ENCODE measurements around the gene MYEOV. TPM values are rescaled to one million over a fixed set of nuclear protein-coding genes. Genes with fewer than 3 reads are reported as not detected.

MYEOV gene
- total and polyA plus RNA-seq, 4 donors = 0.37 to 0.82 (median 0.64) TPM

DNA sequence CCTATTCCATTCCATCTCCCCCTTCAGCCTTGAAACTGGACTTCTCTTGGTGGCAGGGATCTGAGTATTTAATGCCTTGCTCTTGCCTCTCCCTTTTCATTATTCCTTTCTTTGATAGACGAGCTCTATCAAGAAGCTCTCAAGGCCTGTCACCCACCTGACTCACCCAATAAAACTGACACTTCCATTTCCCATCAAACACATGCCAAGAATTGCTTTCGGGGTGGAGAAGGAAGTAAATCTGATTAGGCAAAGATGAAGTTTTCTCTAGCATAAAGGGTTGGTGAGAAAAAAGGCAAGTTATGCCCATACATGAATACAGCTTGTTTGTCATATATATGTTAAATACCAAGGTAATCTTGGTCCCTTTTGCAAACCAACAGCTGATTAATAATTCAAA, 34.9 kb upstream of the MYEOV start:
- ATAC-seq (ENCODE audit: insufficient read depth, low FRiP score) (no peak), DNase-seq (no peak)
- Histone ChIP-seq H3K9ac (ENCODE audit: insufficient read depth in 1 of 2, low read length in 2 of 2) (no peak overlapping the region), H3K27me3 (ENCODE audit: control insufficient read depth in 3 of 3, insufficient read depth in 3 of 3, low read length in 2 of 3) (no peaks in the 10 kb centered on the region), H3K9me3 (ENCODE audit: control insufficient read depth in 4 of 4, insufficient read depth in 3 of 4, low read length in 3 of 4) (peaks cover 0 to 3% (median 0%) of the 10 kb centered on the region in 4 donors), H3K36me3 (ENCODE audit: control insufficient read depth in 4 of 4, insufficient read depth in 4 of 4, low read length in 4 of 4) (no peaks in the 10 kb centered on the region), H3K4me3 (no peak overlapping the region), H3K27ac (ENCODE audit: low read depth in 1 of 2, low read length in 1 of 2) (no peak overlapping the region), H3K4me1 (ENCODE audit: control insufficient read depth in 5 of 5, insufficient read depth in 5 of 5, low read length in 5 of 5) (peaks cover 0 to 6% (median 0%) of the 10 kb centered on the region in 5 donors)
- 34 to 48% methylated on average over 2 of the region's 2 CpGs for WGBS, 2 donors
- TF ChIP-seq, protein P1, sequence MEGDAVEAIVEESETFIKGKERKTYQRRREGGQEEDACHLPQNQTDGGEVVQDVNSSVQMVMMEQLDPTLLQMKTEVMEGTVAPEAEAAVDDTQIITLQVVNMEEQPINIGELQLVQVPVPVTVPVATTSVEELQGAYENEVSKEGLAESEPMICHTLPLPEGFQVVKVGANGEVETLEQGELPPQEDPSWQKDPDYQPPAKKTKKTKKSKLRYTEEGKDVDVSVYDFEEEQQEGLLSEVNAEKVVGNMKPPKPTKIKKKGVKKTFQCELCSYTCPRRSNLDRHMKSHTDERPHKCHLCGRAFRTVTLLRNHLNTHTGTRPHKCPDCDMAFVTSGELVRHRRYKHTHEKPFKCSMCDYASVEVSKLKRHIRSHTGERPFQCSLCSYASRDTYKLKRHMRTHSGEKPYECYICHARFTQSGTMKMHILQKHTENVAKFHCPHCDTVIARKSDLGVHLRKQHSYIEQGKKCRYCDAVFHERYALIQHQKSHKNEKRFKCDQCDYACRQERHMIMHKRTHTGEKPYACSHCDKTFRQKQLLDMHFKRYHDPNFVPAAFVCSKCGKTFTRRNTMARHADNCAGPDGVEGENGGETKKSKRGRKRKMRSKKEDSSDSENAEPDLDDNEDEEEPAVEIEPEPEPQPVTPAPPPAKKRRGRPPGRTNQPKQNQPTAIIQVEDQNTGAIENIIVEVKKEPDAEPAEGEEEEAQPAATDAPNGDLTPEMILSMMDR (IDR thresholded peaks at IDR 0.05; ENCODE audit: control extremely low read depth, extremely low read depth) = no peak

DNA sequence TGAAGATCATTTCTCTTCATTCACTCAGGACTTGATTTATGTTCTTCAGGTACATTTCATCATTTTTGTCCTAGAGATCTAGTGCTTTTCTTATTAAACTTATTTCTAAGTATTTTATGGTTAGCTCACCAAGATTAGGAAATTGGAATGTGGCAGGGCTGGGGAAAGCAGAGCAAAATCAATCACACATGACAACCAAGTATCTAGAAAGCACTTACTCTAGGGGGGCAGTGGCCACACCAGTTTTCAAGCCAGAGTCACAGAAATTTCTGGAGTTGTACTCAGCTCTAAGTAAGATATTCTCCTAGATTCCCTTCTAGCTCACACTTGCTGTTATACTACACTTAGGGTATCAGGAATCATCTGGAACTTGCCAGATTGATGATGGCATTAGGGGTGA, 33.3 kb upstream of the MYEOV start:
- TF ChIP-seq, protein P1 (IDR thresholded peaks at IDR 0.05; ENCODE audit: control extremely low read depth, extremely low read depth) = no peak

DNA sequence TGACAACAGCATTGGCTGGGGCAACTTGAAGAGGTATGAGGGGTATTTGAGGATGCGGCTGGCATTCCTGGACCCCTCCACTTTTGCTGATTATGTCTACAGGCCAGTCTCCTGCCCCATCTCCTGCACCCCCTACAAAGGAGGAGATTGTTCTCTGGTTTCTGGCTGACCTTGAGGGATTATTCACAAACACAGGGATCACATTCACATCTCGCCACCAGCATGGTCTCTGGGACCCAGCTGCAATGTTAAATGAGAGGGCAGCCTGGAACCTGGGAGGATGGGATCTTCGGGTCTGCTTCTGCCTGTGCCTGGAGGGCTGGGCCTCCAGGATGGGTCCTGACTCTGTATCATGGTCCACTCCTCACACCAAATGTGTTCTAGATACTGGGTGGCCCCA, 32.8 kb upstream of the MYEOV start:
- Histone ChIP-seq H3K9ac (ENCODE audit: insufficient read depth in 1 of 2, low read length in 2 of 2) (no peak overlapping the region), H3K4me1 (ENCODE audit: control insufficient read depth in 5 of 5, insufficient read depth in 5 of 5, low read length in 5 of 5) (peaks cover 0 to 16% (median 0%) of the 10 kb centered on the region in 5 donors), H3K27me3 (ENCODE audit: control insufficient read depth in 3 of 3, insufficient read depth in 3 of 3, low read length in 2 of 3) (no peaks in the 10 kb centered on the region), H3K9me3 (ENCODE audit: control insufficient read depth in 4 of 4, insufficient read depth in 3 of 4, low read length in 3 of 4) (no peaks in the 10 kb centered on the region), H3K36me3 (ENCODE audit: control insufficient read depth in 4 of 4, insufficient read depth in 4 of 4, low read length in 4 of 4) (no peaks in the 10 kb centered on the region), H3K4me3 (no peak overlapping the region), H3K27ac (ENCODE audit: low read depth in 1 of 2, low read length in 1 of 2) (no peak overlapping the region)
- WGBS, 2 donors = 93 to 95% methylated on average over 3 of the region's 3 CpGs
- DNase-seq = no peak
- no peak for ATAC-seq (ENCODE audit: insufficient read depth, low FRiP score)
- TF ChIP-seq, protein P1 (IDR thresholded peaks at IDR 0.05; ENCODE audit: control extremely low read depth, extremely low read depth) = no peak

More for the DNA sequence above, 33.3 kb upstream of the MYEOV start:
- H3K36me3 ChIP-seq (ENCODE audit: control insufficient read depth in 4 of 4, insufficient read depth in 4 of 4, low read length in 4 of 4) = no peaks in the 10 kb centered on the region
- H3K27me3 ChIP-seq (ENCODE audit: control insufficient read depth in 3 of 3, insufficient read depth in 3 of 3, low read length in 2 of 3) = no peaks in the 10 kb centered on the region
- no peak overlapping the region for H3K9ac ChIP-seq (ENCODE audit: insufficient read depth in 1 of 2, low read length in 2 of 2)
- H3K4me1 ChIP-seq (ENCODE audit: control insufficient read depth in 5 of 5, insufficient read depth in 5 of 5, low read length in 5 of 5) = peaks cover 0 to 16% (median 0%) of the 10 kb centered on the region in 5 donors
- no peaks in the 10 kb centered on the region for H3K9me3 ChIP-seq (ENCODE audit: control insufficient read depth in 4 of 4, insufficient read depth in 3 of 4, low read length in 3 of 4)
- H3K27ac ChIP-seq (ENCODE audit: low read depth in 1 of 2, low read length in 1 of 2) = no peak overlapping the region
- no peak overlapping the region for H3K4me3 ChIP-seq
- no peak for DNase-seq
- no peak for ATAC-seq (ENCODE audit: insufficient read depth, low FRiP score)

Measured in lung (tissue), 12 donors.